DOHH2 (cell line): ENCODE results near the gene AASDH.

Experiments
- CTCF ChIP-seq: fragments of 200-600 bp; sonication (generic); IDR thresholded peaks from one replicate; pipeline ENCODE4 v1.5.1; 2014; ENCODE audit warnings: antibody characterized with exemption, mild to moderate bottlenecking, low read depth, low read length; ENCODE audit not compliant: poor library complexity, severe bottlenecking
- EZH2phosphoT487 ChIP-seq: fragments of 200-600 bp; sonication (generic); IDR thresholded peaks from 2 replicates; pipeline ENCODE4 v1.6.1; 2017; ENCODE audit warnings: borderline replicate concordance, mild to moderate bottlenecking, antibody characterized with exemption, low read length, moderate library complexity, mixed read lengths

GRCh38 chr4:56425518-56425917, 38.2 kb upstream of the AASDH start:
- TF ChIP-seq CTCF (no peak), EZH2phosphoT487 (no peak)
